ENCODE data around the gene TXNDC2.
"Not testable (repeated sequence)": the region's sequence is repeated elsewhere in the genome, so short reads cannot be mapped to it uniquely, and the experiment has no call there.

Gene TXNDC2

GRCh38 chr18:9884532-9885140 lies 1.1 kb upstream of the TXNDC2 start:
- DNase-seq (ENCODE audit: low read depth): no peak

DNA sequence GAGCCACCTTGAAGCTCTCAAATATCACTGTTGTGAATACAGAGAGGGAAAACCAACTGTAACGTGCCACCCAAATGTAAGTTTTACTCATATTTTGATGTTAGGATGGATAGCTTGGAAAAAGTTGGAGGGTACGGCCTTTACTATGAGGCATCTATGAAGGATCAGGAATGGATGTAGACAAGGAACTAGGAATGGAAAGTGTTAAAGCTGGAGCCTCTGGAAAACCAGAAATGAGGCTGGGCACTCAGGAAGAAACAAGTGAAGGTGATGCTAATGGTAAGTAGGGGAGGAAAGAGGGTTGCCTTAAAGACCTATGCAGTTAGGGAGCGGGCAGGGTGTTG lies 204 bp downstream of the TXNDC2 start:
- no peak for DNase-seq (ENCODE audit: low read depth)

DNA sequence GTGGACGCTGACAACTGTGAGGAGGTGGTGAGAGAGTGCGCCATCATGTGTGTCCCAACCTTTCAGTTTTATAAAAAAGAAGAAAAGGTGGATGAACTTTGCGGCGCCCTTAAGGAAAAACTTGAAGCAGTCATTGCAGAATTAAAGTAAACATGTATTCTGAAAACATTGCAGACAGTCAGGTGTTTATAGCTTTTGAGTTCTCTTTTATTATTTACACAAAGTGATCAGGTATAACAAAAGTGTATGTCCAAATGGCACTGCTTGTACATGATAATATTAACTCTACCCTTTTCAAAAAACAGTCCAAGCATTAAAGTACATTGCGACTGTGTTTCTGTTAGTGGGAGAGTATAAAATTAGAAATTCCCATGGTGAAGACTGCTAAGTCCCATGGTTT lies 2.2 kb downstream of the TXNDC2 start:
- no peak for DNase-seq (ENCODE audit: low read depth)

DNA sequence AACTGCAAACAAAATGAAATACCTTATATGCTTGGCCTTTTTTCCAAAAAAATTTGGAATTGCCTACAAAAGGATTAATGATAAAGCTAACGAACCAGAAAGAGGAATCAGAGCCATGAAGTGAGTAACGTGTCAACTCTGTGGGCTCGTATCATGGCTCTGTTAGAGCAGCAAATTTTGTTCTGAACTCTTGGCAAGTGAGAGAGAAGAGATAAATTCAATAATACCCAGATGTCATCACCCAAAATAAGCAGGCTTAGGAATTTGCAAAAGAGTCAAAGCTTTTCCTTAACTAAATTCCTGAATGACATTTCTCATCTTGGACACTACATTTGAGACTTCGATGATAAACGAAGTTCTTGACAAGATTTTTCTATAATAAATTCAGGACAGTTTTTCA lies 4.4 kb downstream of the TXNDC2 start:
- DNase-seq (ENCODE audit: low read depth): no peak

DNA sequence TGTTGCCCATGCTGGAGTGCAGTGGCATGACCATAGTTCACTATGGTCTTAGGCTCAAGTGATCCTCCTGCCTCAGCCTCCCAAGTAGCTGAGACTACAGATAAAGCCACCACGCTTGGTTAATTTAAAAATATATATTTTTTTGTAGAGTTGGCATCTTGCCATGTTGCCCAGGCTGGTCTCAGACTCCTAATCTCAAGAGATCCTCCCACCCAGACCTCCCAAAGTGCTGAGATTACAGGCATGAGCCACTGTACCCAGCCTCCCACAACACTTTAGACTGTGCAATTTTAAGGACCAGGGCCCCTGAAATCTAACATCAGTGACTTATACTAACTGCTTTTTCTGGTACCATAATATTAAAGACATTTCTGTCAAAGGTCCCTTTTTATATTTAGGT lies 5.2 kb downstream of the TXNDC2 start:
- DNase-seq (ENCODE audit: low read depth): no peak

DNA sequence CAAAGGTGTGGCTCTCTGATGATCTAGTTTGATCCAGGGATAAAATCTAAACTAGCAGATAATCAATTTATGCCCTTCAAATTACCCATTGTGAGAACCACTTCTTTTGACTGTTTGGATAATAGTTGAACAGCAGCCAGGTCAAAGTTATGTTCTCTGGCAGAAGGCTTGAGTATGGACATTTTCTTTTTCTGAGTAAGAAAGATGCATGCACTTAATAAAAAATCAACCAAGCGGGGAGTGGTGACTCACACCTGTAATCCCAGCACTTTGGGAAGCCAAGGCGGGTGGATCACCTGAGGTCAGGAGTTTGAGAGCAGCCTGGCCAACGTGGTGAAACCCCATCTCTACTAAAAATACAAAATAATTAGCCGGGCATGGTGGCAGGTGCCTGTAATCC lies 5.7 kb downstream of the TXNDC2 start:
- DNase-seq (ENCODE audit: low read depth): not testable (repeated sequence)

- DNase-seq (ENCODE audit: low read depth): no peak
Measured at GRCh38 chr18:9894454-9895068, 8.8 kb downstream of the TXNDC2 start.

DNA sequence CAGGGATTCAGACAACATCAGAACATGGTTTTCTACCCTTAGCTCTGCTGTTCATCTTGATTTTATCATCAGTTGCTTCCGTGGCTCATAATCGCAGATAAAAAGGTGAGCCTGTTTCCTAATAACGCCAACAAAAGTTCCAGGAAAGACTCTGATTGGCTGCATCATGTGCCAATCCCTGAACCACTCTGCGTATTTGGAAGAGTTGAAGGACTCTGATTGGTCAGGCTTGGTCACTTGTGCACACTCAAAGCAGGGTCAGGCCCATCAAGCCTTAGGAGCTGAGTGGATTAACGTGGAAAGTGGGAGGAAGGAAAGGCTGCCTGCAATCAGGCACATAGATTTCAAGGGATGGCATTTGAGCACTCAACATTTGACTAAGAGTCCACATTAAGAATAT lies 11.4 kb downstream of the TXNDC2 start:
- no peak for DNase-seq (ENCODE audit: low read depth)

DNA sequence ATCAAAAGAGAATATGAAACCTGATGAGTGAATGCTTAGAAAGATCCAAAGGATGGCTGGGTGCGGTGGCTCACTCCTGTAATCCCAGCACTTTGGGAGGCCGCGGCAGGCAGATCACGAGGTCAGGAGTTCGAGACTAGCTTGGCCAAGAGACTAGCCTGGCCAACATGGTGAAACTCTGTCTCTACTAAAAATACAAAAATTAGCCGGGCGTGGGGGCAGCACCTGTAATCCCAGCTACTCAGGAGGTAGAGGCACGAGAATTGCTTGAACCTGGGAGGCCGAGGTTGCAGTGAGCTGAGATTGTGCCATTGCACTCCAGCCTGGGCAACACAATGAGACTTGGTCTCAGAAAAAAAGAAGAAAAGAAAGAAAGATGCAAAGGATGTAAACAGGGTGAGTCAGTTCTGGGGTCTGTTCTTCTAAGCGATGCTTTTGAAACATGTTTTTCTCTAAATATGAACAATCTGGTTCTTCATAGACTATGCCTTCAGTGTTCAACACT lies 12.1 kb downstream of the TXNDC2 start:
- DNase-seq (ENCODE audit: low read depth): not testable (repeated sequence)

DNA sequence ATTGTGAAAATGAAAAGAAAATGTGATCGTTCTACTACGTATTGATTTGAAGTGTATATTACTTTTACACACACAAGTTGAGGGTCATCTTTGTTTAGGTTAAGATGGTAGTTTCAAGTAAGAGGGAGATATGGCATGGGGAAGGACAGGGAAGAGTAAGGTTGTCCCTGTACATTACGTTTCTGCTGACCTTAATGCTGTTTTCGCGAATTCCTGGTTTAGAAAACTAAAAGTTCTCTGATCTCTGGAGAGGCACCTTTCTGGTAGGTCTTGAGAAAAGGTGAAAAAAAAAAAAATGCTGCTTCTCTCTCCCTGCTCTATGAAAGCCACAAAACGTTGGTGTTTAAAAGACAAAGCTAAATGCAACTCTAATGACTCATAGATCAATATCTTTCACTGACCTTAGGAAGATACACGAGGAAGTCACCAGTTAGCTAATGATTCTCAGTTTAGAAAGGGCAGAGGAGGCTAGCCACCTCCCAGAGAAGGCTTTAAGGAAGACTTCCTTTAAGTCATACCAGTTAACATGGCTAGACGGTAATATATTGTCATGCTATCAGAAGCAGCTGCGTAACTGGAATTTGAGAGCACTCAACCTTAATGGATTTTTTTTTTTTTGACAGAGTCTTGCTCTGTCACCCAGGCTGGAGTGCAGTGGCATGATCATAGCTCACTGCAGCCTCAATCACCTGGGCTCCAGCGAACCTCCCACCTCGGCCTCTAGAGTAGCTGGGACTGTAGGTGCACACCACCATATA lies 13.2 kb downstream of the TXNDC2 start:
- DNase-seq (ENCODE audit: low read depth): no peak

DNA sequence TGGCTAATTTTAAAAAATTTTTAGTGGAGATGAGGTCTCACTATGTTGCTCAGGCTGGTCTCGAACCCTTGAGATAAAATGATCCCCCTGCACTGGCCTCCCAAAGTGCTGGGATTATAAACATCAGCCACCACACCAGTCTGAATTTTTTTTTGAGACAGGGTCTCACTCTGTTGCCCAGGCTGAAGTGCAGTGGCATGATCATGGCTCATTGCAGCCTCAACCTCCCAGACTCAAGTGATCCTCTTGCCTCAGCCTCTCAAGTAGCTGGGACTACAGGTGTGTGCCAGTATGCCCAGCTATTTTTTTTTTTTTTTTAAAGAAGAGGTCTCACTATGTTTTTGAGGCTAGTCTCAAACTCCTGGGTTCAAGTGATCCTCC lies 13.8 kb downstream of the TXNDC2 start:
- DNase-seq (ENCODE audit: low read depth): not testable (repeated sequence)

GRCh38 chr18:9900699-9901098 lies 14.9 kb downstream of the TXNDC2 start:
- no peak for DNase-seq (ENCODE audit: low read depth)

DNA sequence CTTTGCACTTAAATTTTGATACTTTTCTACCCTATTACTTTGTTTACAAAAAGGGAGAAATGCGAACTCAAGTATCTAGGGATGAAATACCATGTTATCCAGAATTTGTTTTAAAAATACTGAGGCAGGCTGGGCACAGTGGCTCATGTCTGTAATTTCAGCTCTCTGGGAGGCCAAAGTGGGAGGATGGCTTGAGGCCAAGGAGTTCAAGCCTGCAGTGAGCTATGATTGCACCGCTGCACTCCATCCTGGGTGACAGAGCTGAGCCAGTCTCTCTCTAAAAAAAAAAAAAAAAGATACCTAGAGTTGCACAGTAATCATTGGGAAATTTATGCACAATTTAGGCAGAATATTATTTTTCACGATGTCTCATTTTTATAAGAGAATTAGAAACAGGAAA lies 15.6 kb downstream of the TXNDC2 start:
- no peak for DNase-seq (ENCODE audit: low read depth)

- not testable (repeated sequence) for DNase-seq (ENCODE audit: low read depth)
Measured at GRCh38 chr18:9902264-9902663, 16.5 kb downstream of the TXNDC2 start.

GRCh38 chr18:9902832-9903231 lies 17.1 kb downstream of the TXNDC2 start:
- no peak for DNase-seq (ENCODE audit: low read depth)

- no peak for DNase-seq (ENCODE audit: low read depth)
Measured at GRCh38 chr18:9905401-9905922, 19.7 kb downstream of the TXNDC2 start.

GRCh38 chr18:9906481-9906880 lies 20.7 kb downstream of the TXNDC2 start:
- no peak for DNase-seq (ENCODE audit: low read depth)

DNA sequence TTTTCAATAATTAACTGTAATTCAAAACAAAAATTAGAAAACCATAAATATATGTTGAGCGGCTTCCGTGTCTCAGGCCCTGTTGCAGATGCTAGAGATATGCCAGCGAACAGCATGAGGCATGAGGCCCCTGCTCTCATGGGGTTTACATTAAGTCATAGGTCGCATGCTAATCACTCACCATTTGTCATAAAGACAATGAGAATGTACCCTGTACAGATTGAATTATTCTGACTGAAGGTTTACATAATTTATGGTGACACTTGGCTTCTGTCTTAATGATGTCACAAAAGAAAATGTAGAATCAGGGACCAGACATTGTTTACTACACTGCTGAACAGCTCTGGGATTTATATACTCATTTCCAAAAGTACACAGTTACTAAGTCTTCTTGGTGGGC lies 22.1 kb downstream of the TXNDC2 start:
- DNase-seq (ENCODE audit: low read depth): no peak

- no peak for DNase-seq (ENCODE audit: low read depth)
Measured at GRCh38 chr18:9910071-9910470, 24.3 kb downstream of the TXNDC2 start.

GRCh38 chr18:9910661-9911060 lies 24.9 kb downstream of the TXNDC2 start:
- DNase-seq (ENCODE audit: low read depth): no peak

GRCh38 chr18:9911226-9911625 lies 25.5 kb downstream of the TXNDC2 start:
- no peak for DNase-seq (ENCODE audit: low read depth)

GRCh38 chr18:9912285-9912684 lies 26.5 kb downstream of the TXNDC2 start:
- not testable (repeated sequence) for DNase-seq (ENCODE audit: low read depth)

DNA sequence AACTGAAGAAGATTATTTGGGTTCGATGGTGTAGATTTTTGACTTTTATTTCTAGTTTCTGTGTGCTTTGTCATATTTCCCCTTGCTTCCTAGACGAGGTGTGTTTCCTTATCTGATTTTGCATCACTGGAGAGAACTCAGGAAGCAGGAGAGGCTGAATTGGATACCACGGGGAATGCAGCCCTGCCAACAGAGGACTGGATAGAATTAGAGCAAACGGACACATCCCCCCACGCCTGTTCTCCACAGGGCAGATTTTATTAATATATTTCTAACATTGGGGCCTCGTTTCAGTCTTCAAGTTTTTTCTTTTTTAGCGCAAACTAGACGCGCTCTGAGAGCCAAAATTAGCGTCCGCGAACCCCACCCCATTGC lies 27.4 kb downstream of the TXNDC2 start:
- no peak for DNase-seq (ENCODE audit: low read depth)

Data from stimulated activated CD4-positive, alpha-beta T cell treated with anti-CD3 and anti-CD28 coated beads, Interleukin-2, amount 100 ng/mL, for 4 hours (primary cell).